Nephron progenitor cell (in vitro differentiated cells): ENCODE results near the gene F7.

ENCODE experiments used
- DNase-seq: peaks from one replicate; pipeline ENCODE4 v3.0.0; 2021
- H3K27ac Mint-ChIP-seq: 2 replicates; pipeline ENCODE4 v1.8.0; 2021; ENCODE audit warnings: mild to moderate bottlenecking, moderate library complexity, mixed read lengths
- H3K27me3 Mint-ChIP-seq: 2 replicates; pipeline ENCODE4 v1.8.0; 2021; ENCODE audit warnings: mild to moderate bottlenecking, low read depth, mixed read lengths; ENCODE audit not compliant: poor library complexity
- H3K36me3 Mint-ChIP-seq: 2 replicates; pipeline ENCODE4 v1.8.0; 2021; ENCODE audit warnings: low read depth, mixed read lengths
- H3K4me1 Mint-ChIP-seq: 2 replicates; pipeline ENCODE4 v1.8.0; 2021; ENCODE audit warnings: mixed read lengths
- H3K4me3 Mint-ChIP-seq: 2 replicates; pipeline ENCODE4 v1.8.0; 2021; ENCODE audit warnings: mild to moderate bottlenecking, moderate library complexity, mixed read lengths
- H3K9me3 Mint-ChIP-seq: 2 replicates; pipeline ENCODE4 v1.8.0; 2021; ENCODE audit warnings: mild to moderate bottlenecking, moderate library complexity, mixed read lengths
- TF ChIP-seq, protein P1 (sequence below): fragments of 200-600 bp; sonication (generic); IDR thresholded peaks from 2 replicates; pipeline ENCODE4 v1.5.0; 2021; ENCODE audit warnings: antibody characterized with exemption

The F7 gene

DNA sequence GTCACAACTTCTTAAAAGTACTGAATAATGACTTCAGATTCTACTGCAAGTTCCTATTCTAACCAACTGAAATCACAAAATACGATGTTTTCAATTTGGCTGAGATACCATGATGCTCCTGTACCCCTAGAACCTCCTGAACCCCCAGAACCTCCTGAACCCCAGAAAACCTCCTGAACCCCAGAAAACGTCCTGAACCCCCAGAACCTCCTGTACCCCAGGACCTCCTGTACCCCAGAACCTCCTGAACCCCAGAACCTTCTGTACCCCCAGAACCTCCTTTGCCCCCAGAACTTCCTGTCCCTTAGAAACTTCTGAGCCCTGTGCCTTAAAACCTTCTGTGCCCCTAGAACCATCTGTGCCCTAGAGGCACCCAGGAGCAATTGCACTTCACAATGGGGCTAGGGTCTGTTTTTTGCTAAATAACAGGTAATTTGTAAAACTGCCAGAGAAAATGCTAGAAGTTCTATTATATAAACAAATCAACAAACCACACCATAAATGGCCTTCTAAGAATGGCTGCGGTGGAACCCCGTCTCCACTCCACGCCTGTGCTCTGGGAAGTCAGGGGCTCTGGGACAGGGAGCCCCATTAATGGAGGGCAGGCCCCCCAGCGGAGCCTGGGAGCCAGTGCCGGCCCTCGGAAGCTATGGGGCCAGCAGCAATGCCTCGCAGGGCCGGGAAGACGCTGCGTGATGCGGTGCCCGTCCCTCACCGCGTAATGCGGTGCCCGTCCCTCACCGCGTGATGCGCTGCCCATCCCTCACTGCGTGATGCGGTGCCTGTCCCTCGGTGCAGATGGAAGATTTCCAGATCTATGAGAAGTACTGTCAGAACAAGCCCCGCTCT is 21.3 kb upstream of the F7 start:
- H3K27ac Mint-ChIP-seq, result no peak overlapping the region
- TF ChIP-seq, protein P1, sequence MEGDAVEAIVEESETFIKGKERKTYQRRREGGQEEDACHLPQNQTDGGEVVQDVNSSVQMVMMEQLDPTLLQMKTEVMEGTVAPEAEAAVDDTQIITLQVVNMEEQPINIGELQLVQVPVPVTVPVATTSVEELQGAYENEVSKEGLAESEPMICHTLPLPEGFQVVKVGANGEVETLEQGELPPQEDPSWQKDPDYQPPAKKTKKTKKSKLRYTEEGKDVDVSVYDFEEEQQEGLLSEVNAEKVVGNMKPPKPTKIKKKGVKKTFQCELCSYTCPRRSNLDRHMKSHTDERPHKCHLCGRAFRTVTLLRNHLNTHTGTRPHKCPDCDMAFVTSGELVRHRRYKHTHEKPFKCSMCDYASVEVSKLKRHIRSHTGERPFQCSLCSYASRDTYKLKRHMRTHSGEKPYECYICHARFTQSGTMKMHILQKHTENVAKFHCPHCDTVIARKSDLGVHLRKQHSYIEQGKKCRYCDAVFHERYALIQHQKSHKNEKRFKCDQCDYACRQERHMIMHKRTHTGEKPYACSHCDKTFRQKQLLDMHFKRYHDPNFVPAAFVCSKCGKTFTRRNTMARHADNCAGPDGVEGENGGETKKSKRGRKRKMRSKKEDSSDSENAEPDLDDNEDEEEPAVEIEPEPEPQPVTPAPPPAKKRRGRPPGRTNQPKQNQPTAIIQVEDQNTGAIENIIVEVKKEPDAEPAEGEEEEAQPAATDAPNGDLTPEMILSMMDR, result no peak
- H3K4me1 Mint-ChIP-seq, result peaks cover 13% of the 10 kb centered on the region
- peaks cover 5% of the 10 kb centered on the region for H3K36me3 Mint-ChIP-seq
- H3K27me3 Mint-ChIP-seq, result peaks cover 12% of the 10 kb centered on the region
- DNase-seq, result no peak
- no peak overlapping the region for H3K4me3 Mint-ChIP-seq
- no peaks in the 10 kb centered on the region for H3K9me3 Mint-ChIP-seq

- Mint-ChIP-seq H3K27ac (peak overlapping the region; percentile 64), H3K27me3 (peaks cover 10% of the 10 kb centered on the region), H3K4me1 (peaks cover 20% of the 10 kb centered on the region), H3K4me3 (no peak overlapping the region), H3K36me3 (peaks cover 5% of the 10 kb centered on the region), H3K9me3 (no peaks in the 10 kb centered on the region)
- no peak for DNase-seq
- TF ChIP-seq, protein P1, result no peak
These were observed 20.5 kb upstream of the F7 start for GRCh38 chr13:113084943-113085540.

DNA sequence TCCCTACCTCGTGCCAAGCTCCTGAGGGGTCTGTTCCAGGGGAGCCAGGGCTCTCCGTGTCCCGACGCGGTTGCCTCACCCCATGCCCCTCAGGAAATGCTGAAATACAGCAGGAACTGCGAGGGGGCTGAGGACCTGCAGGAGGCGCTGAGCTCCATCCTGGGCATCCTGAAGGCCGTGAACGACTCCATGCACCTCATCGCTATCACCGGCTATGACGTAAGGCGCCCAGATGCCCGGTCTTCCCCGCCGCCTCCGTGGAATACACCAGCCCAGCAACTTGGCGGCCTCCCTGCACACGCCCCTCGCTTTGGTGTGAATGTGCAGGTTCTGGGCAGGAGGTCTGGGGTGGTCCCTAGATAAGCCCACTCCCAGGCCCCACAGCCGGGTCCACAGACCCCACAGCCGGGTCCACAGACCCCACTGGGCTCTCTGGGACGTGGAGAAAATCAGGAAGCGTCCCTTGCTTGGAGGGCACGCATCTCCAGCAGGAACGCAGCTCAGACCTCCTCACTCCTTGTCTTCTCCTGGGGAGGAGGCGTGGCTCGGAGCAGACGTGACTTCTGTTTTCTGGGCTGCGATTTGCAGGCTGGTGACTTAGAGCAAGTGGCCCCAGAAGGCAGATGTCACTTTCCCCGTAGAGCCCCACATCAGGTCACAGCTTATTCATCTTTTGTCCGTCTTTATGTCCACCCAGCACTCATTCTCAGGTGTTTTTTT is 19.4 kb upstream of the F7 start:
- TF ChIP-seq, protein P1, result no peak
- Mint-ChIP-seq H3K4me1 (peaks cover 31% of the 10 kb centered on the region), H3K36me3 (peaks cover 5% of the 10 kb centered on the region), H3K9me3 (no peaks in the 10 kb centered on the region), H3K27ac (no peak overlapping the region), H3K27me3 (peaks cover 14% of the 10 kb centered on the region), H3K4me3 (no peak overlapping the region)
- no peak for DNase-seq

DNA sequence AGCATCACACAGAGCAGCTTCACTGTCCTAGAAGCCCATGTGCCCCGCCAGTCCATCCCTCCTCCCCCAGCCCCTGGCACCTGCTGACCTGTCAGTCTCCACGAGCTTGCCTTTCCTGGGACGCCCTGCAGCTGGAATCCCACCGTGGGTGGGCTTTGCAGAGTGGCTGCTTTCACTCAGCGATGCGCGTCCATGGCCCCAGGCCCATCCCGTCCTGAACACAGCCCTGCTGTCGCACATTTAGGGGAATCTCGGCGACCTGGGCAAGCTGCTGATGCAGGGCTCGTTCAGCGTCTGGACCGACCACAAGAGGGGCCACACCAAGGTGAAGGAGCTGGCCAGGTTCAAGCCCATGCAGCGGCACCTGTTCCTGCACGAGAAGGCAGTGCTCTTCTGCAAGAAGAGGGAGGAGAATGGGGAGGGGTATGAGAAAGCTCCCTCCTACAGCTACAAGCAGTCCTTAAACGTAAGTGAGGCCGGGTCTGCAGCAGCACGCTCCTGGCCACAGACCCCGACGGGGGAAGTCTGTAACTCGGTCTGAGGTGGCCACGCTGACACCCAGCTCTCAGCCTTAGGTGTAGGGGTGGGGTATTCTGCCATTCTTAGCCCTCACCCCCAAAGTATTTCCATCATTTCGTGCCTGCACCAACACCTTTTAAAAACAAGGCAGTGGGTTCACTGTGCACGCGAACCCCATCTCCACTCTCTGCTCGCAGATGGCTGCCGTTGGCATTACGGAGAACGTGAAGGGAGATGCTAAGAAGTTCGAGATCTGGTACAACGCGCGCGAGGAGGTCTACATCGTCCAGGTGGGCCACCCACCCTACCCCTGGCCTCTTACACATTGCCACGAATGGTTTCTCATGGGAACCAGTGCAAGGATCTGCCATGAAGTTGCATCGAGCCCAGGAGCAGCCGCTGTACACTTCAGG is 18.3 kb upstream of the F7 start:
- H3K27ac Mint-ChIP-seq, result no peak overlapping the region
- TF ChIP-seq, protein P1, result no peak
- H3K27me3 Mint-ChIP-seq, result peaks cover 11% of the 10 kb centered on the region
- H3K36me3 Mint-ChIP-seq, result peaks cover 5% of the 10 kb centered on the region
- DNase-seq, result no peak
- no peak overlapping the region for H3K4me3 Mint-ChIP-seq
- peaks cover 32% of the 10 kb centered on the region for H3K4me1 Mint-ChIP-seq
- no peaks in the 10 kb centered on the region for H3K9me3 Mint-ChIP-seq

- TF ChIP-seq, protein P1, result no peak
- Mint-ChIP-seq H3K4me3 (no peak overlapping the region), H3K27me3 (peaks cover 11% of the 10 kb centered on the region), H3K27ac (no peak overlapping the region), H3K4me1 (peaks cover 32% of the 10 kb centered on the region), H3K9me3 (no peaks in the 10 kb centered on the region), H3K36me3 (peaks cover 5% of the 10 kb centered on the region)
- DNase-seq, result no peak
These were observed 17.5 kb upstream of the F7 start for GRCh38 chr13:113087923-113088690.
